K562 (cell line): ENCODE results near the gene CD226. TPM values are rescaled to one million over a fixed set of nuclear protein-coding genes. Genes with fewer than 3 reads are reported as not detected.

Source experiments
- BRD9 ChIP-seq: fragments of 450-650 bp; IDR thresholded peaks from 2 replicates; pipeline ENCODE4 v1.6.1; 2018; ENCODE audit warnings: low read depth; ENCODE audit not compliant: partially characterized antibody
- FIP1L1 ChIP-seq: fragments of 200-400 bp; formaldehyde crosslinking; IDR thresholded peaks from 2 replicates; pipeline ENCODE4 v1.6.1; 2018; ENCODE audit warnings: mild to moderate bottlenecking, low read depth, low read length; ENCODE audit not compliant: poor library complexity, severe bottlenecking
- HDAC2 ChIP-seq: fragments of 450-650 bp; IDR thresholded peaks from 2 replicates; pipeline ENCODE4 v1.6.1; 2016; ENCODE audit warnings: mild to moderate bottlenecking
- HEY1 ChIP-seq: fragments of 250-450 bp; sonication (Bioruptor Pico); IDR thresholded peaks from 2 replicates; pipeline ENCODE4 v1.5.0; 2020; ENCODE audit warnings: mild to moderate bottlenecking, moderate library complexity, borderline replicate concordance
- LARP7 ChIP-seq: fragments of 450-650 bp; IDR thresholded peaks from 2 replicates; pipeline ENCODE4 v1.6.1; 2016
- MAX ChIP-seq: sonication (generic); formaldehyde crosslinking; IDR thresholded peaks from 2 replicates; pipeline ENCODE4 v1.9.0; 2022; ENCODE audit warnings: mild to moderate bottlenecking, missing genetic modification reagents
- MNT ChIP-seq, 2 experiments: fragments of 450-650 bp; conservative IDR thresholded peaks; 2 replicates each; pipeline ENCODE4 v1.6.1; 2017; ENCODE audit warnings: mild to moderate bottlenecking in 2 of 2, moderate library complexity in 2 of 2
- NR2C2 ChIP-seq, 2 experiments: fragments of 200-800 bp in 1 of 2; sonication (Bioruptor generic) in 1 of 2; sonication (generic) in 1 of 2; formaldehyde crosslinking in 1 of 2; IDR thresholded peaks; 2 replicates each; pipeline versions ENCODE4 v1.6.1 to v1.8.0; 2016 to 2022; ENCODE audit warnings: mild to moderate bottlenecking in 1 of 2, missing compliant biosample characterization in 1 of 2, missing genetic modification characterization in 1 of 2, missing genetic modification reagents in 1 of 2
- SPI1 ChIP-seq: IDR thresholded peaks from 2 replicates; pipeline ENCODE4 v1.6.1; 2011; ENCODE audit warnings: low read depth, low read length, control low read depth, borderline replicate concordance
- SRSF7 ChIP-seq: fragments of 200-400 bp; formaldehyde crosslinking; optimal IDR thresholded peaks from 2 replicates; pipeline ENCODE3; 2017; ENCODE audit warnings: mild to moderate bottlenecking, low read depth, low read length
- SUPT5H ChIP-seq: fragments of 450-650 bp; IDR thresholded peaks from 2 replicates; pipeline ENCODE4 v1.6.1; 2016
- TCF15 ChIP-seq: fragments of 250-450 bp; sonication (Bioruptor Pico); IDR thresholded peaks from 2 replicates; pipeline ENCODE4 v1.8.0; 2022; ENCODE audit warnings: moderate library complexity, mild to moderate bottlenecking, inconsistent platforms
- ZNF764 ChIP-seq: fragments of 250-450 bp; sonication (Bioruptor Pico); IDR thresholded peaks from 2 replicates; pipeline ENCODE4 v1.4.0; 2020; ENCODE audit warnings: low read depth, mild to moderate bottlenecking, moderate library complexity
- polyA plus RNA-seq, 8 experiments: library from polyadenylated mRNA; depleted of rRNA in 4 of 8; stranded (reverse) in 5 of 8; unstranded in 3 of 8; fragments of >200 nt; fragmentation: Nextera tagmentation in 2 of 8; fragmentation: Illumina TruSeq in 1 of 8; extraction: Ambion mirVana in 2 of 8; extraction: Trizol in 1 of 8; gene quantifications; 2 replicates each; pipeline versions ENCODE4 v1.2.1 to v1.2.3, GENCODE V29; 2011 to 2014; ENCODE audit warnings: inconsistent platforms in 1 of 8, missing spikeins in 1 of 8
- total RNA-seq, 7 experiments: library from RNA; depleted of rRNA in 6 of 7; stranded (reverse); fragments of >200 nt in 6 of 7; fragmentation: Illumina TruSeq in 2 of 7; extraction: Trizol in 2 of 7; gene quantifications; 2 replicates each; pipeline versions ENCODE4 v1.2.1 to v1.2.3, GENCODE V29; 2011 to 2021; ENCODE audit warnings: low replicate concordance in 1 of 7
- TF ChIP-seq, protein P1 (sequence below): fragments of 250-450 bp; sonication (Bioruptor Pico); IDR thresholded peaks from 2 replicates; pipeline ENCODE4 v1.6.1; 2021; ENCODE audit warnings: mild to moderate bottlenecking
- TF ChIP-seq, protein P2 (sequence below): sonication (generic); formaldehyde crosslinking; IDR thresholded peaks from 2 replicates; pipeline ENCODE4 v1.8.0; 2022; ENCODE audit warnings: missing genetic modification reagents, mild to moderate bottlenecking, moderate library complexity, borderline replicate concordance

Gene CD226
- total and polyA plus RNA-seq, 9 of the 15 experiments (the other 6 are each of a cell fraction or from before 2014, with no cell fraction given) = 0.32 to 1.7 (median 0.80) TPM

- TF ChIP-seq SPI1 (0 out of 2 replicates have a peak, but pooled peaks have one; percentile 28), LARP7 (peak; percentile 93; the same call in 1 of the 2 replicates), BRD9 (peak; percentile 42), MNT (conservative IDR thresholded peaks at IDR 0.05) (no peak), MAX (no peak), NR2C2 (CRISPR knock-in tag; IDR thresholded peaks at IDR 0.05) (no peak), NR2C2 (tag; IDR thresholded peaks at IDR 0.05) (no peak), ZNF764 (CRISPR knock-in tag) (no peak), FIP1L1 (no peak), SRSF7 (no peak), TCF15 (CRISPR knock-in tag) (no peak), SUPT5H (0 out of 2 replicates have a peak, but pooled peaks have one; percentile 25), HDAC2 (peak; percentile 56; the same call in 1 of the 2 replicates), HEY1 (CRISPR knock-in tag) (no peak)
- TF ChIP-seq, protein P1, sequence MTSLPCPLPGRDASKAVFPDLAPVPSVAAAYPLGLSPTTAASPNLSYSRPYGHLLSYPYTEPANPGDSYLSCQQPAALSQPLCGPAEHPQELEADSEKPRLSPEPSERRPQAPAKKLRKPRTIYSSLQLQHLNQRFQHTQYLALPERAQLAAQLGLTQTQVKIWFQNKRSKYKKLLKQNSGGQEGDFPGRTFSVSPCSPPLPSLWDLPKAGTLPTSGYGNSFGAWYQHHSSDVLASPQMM (CRISPR knock-in tag) = no peak
- TF ChIP-seq, protein P2, sequence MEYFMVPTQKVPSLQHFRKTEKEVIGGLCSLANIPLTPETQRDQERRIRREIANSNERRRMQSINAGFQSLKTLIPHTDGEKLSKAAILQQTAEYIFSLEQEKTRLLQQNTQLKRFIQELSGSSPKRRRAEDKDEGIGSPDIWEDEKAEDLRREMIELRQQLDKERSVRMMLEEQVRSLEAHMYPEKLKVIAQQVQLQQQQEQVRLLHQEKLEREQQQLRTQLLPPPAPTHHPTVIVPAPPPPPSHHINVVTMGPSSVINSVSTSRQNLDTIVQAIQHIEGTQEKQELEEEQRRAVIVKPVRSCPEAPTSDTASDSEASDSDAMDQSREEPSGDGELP (CRISPR knock-in tag) = no peak
Measured at GRCh38 chr18:69838620-69839411, 108.9 kb downstream of the CD226 start (continued).
